GM19395 (cell line): ENCODE results near the gene CTAG1B.
"Not testable (repeated sequence)": the region's sequence is repeated elsewhere in the genome, so short reads cannot be mapped to it uniquely, and the experiment has no call there.

ENCODE experiments used
- ATAC-seq: cut with Tn5 transposase; IDR thresholded peaks from one replicate; pipeline ENCODE4 v1.9.1; 2021; ENCODE audit warnings: mild to moderate bottlenecking, moderate library complexity; ENCODE audit not compliant: unreplicated experiment

Gene CTAG1B

DNA sequence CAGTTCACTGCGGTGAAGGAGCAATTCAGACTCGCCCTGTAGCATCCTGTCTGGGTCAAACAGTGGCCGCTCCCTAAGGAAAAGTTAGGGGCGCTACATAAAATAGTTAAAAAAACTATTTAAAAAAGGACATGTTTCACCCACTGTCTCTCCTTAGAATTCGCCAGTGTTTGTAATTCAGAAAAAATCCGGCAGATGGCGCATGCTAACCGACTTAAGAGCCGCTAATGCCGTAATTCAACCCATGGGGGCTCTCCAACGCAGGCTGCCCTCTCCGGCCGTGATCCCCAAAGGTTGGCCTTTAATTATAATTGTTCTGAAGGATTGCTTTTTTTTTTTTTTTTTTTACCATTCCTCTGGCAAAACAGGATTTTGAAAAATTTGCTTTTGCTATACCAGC is 28.7 kb downstream of the CTAG1B start:
- not testable (repeated sequence) for ATAC-seq

DNA sequence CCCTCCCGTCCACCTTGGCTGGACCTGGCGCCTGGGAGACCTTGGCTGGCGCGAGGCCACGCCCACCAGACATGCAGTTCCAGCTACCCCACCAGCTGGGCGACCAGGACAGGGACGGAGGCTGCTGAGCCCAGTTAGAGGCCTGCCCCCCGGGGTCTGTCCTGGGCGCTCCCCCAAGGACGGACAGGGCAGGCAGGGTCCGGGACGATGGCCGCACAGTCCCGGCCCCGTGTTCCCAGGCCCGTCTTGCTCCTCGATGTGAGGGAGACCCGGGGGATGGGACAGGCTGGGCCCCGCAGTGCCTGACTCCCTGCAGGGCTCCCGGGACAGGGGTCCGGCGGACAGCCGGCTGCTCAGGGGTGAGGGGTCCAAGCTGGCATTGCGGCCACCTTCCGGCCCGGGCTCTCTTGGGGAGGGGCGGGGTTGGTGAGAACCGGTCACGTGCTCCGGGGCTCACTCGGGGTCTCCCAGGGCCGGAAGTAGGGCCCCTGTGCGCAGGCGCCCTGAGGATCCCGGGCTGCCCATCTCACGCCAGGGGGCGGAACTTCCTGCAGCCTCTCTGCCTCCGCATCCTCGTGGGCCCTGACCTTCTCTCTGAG is 34.4 kb downstream of the CTAG1B start, which contains the start of gene CTAG1A:
CTAG1A (plus strand) TSS at position 549 of the 599 bp plus-strand sequence. CDS start 74 bp downstream, outside the sequence.
- not testable (repeated sequence) for ATAC-seq

DNA sequence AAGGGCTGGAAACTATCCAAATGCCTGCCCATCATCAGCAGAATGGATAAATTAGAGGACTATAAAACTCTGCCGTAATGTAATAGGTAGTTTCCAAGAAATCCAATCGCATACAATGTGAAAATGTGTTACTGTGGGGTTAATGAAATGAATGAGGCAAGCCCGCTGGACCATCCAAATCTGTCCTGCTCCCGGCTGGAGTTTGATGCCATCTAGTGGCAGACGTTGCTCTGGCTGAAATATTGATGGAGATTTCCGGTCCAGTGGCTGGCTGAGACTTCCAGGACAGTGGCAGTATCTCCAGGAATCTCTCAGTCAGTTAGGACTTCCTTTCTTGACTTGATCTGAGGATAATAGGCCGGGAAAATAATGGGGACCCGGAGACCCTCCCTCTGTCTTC is 36.1 kb downstream of the CTAG1B start:
- not testable (repeated sequence) for ATAC-seq

DNA sequence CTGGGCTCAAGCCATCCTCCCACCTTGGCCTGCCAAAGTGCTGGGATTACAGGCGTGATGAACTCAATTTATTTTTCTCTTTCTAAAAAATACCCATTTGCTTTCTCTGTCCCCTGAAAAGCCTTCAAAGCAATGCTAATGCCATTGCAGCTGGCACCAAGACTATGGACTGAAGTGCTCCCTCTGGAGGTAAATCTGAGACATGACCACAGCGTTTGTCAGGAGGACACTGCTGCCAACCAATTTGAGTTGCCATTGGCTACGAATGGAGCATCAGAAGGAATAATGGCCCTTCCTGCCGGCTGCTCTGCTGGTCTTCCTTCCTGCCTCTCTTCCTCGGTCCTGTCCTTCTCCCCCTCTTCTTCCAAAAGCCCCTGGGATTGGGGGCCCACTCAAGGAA is 44.0 kb downstream of the CTAG1B start:
- not testable (repeated sequence) for ATAC-seq

DNA sequence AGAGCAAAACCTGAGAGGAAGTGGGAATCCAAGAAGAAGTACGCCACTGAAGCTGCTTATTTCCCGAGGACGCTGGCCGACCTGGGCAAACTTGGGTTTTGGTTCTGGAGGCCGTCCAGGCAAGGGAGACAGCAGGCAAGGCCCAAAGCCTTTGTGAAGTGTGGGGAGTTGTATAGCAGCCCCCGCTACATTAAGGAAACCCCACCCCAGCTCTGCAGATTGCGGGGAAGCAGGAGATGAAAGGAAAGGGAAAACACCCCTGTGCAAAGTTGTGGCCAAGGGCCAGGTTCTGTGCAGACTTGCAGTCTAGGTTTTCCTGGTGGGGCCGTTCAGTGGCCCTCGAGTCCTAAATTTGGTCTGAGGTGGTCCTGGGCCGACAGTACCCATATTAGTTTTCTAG is 46.0 kb downstream of the CTAG1B start:
- ATAC-seq = not testable (repeated sequence)

DNA sequence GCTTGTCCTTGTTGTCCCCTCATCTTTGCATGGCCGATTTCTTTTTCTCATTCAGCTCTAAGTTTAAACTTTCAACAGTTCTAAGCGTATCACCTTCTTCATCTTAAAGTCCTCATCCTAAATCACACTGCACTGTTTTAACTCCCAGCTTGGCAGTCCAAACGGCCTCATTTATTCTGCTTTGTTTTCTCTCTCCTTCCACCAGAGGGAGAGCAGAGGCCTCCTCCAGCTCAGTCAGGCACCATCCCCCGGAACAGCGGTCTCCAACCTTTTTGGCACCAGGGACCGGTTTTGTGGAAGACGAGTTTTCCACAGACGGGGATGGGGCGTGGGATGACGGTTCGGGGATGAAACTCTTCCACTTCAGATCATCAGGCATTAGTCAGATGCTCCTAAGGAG is 48.7 kb downstream of the CTAG1B start:
- ATAC-seq = not testable (repeated sequence)
